H9 (cell line): Measurements from ENCODE around the gene GYS1. TPM values are rescaled to one million over a fixed set of nuclear protein-coding genes. Genes with fewer than 3 reads are reported as not detected.

Experiments used
- DNase-seq: peaks from one replicate; pipeline ENCODE4 v3.0.0-alpha.2; 2017
- H2AFZ ChIP-seq: one replicate; pipeline ENCODE4 v1.6.1; 2013; ENCODE audit warnings: mild to moderate bottlenecking, low read length, control low read depth, moderate library complexity
- H2AK5ac ChIP-seq: 2 replicates; pipeline ENCODE4 v1.6.1; 2013; ENCODE audit warnings: low read length, control low read depth, mixed read lengths; ENCODE audit not compliant: insufficient read length
- H2BK120ac ChIP-seq: one replicate; pipeline ENCODE4 v1.6.1; 2013; ENCODE audit warnings: low read depth, mild to moderate bottlenecking, low read length, control low read depth, inconsistent platforms; ENCODE audit not compliant: poor library complexity, severe bottlenecking
- H2BK12ac ChIP-seq: 2 replicates; pipeline ENCODE4 v1.6.1; 2013; ENCODE audit warnings: low read length, control low read depth, mixed read lengths, low read depth; ENCODE audit not compliant: insufficient read length
- H2BK15ac ChIP-seq: 2 replicates; pipeline ENCODE4 v1.6.1; 2013; ENCODE audit warnings: low read depth, low read length, control low read depth
- H2BK20ac ChIP-seq: one replicate; pipeline ENCODE4 v1.6.1; 2013; ENCODE audit warnings: low read depth, mild to moderate bottlenecking, low read length, control low read depth, inconsistent platforms; ENCODE audit not compliant: poor library complexity, severe bottlenecking
- H2BK5ac ChIP-seq: 2 replicates; pipeline ENCODE4 v1.6.1; 2013; ENCODE audit warnings: low read length, control low read depth, mixed read lengths; ENCODE audit not compliant: insufficient read length
- H3K14ac ChIP-seq: 2 replicates; pipeline ENCODE4 v1.6.1; 2013; ENCODE audit warnings: low read length, control low read depth; ENCODE audit not compliant: insufficient read depth
- H3K18ac ChIP-seq: 2 replicates; pipeline ENCODE4 v1.6.1; 2013; ENCODE audit warnings: low read depth, mild to moderate bottlenecking, mixed read lengths, low read length, control low read depth; ENCODE audit not compliant: insufficient read length
- H3K23ac ChIP-seq: 2 replicates; pipeline ENCODE4 v1.6.1; 2013; ENCODE audit warnings: low read length, control low read depth, mixed read lengths, low read depth; ENCODE audit not compliant: insufficient read length
- H3K23me2 ChIP-seq: 2 replicates; pipeline ENCODE4 v1.6.1; 2013; ENCODE audit warnings: low read depth, mild to moderate bottlenecking, mixed read lengths, low read length, control low read depth; ENCODE audit not compliant: insufficient read length, poor library complexity, severe bottlenecking
- H3K27ac ChIP-seq: 2 replicates; pipeline ENCODE4 v1.5.1; 2013; ENCODE audit warnings: low read length, control low read depth, mixed read lengths, low read depth; ENCODE audit not compliant: insufficient read length
- H3K27me3 ChIP-seq: 2 replicates; pipeline ENCODE4 v1.6.1; 2013; ENCODE audit warnings: low read length, control low read depth, inconsistent platforms; ENCODE audit not compliant: insufficient read depth
- H3K4ac ChIP-seq: 2 replicates; pipeline ENCODE4 v1.6.1; 2013; ENCODE audit warnings: low read depth, mild to moderate bottlenecking, control low read depth, inconsistent platforms, low read length, moderate library complexity
- H3K4me1 ChIP-seq: 2 replicates; pipeline ENCODE4 v1.6.1; 2013; ENCODE audit warnings: low read length, control low read depth, inconsistent platforms; ENCODE audit not compliant: insufficient read depth
- H3K4me2 ChIP-seq: 2 replicates; pipeline ENCODE4 v1.6.1; 2013; ENCODE audit warnings: low read length, control low read depth, mixed read lengths; ENCODE audit not compliant: insufficient read length, insufficient read depth
- H3K56ac ChIP-seq: 2 replicates; pipeline ENCODE4 v1.6.1; 2013; ENCODE audit warnings: low read depth, mild to moderate bottlenecking, mixed read lengths, low read length, control low read depth; ENCODE audit not compliant: insufficient read length
- H3K79me1 ChIP-seq: 2 replicates; pipeline ENCODE4 v1.6.1; 2013; ENCODE audit warnings: low read depth, mild to moderate bottlenecking, moderate library complexity, low read length, control low read depth, inconsistent platforms; ENCODE audit not compliant: insufficient read depth, poor library complexity, severe bottlenecking
- H3K79me2 ChIP-seq: 2 replicates; pipeline ENCODE4 v1.6.1; 2013; ENCODE audit warnings: low read length, control low read depth, inconsistent platforms; ENCODE audit not compliant: insufficient read depth
- H3K9ac ChIP-seq: 2 replicates; pipeline ENCODE4 v1.6.1; 2013; ENCODE audit warnings: low read length, control low read depth, mixed read lengths; ENCODE audit not compliant: insufficient read length; ENCODE audit errors: extremely low read depth
- H3K9me3 ChIP-seq: one replicate; pipeline ENCODE4 v1.6.1; 2013; ENCODE audit warnings: low read depth, low read length, inconsistent platforms; ENCODE audit not compliant: control insufficient read depth
- H3T11ph ChIP-seq: one replicate; pipeline ENCODE4 v1.6.1; 2013; ENCODE audit warnings: mild to moderate bottlenecking, low read length, control low read depth, inconsistent platforms
- H4K20me1 ChIP-seq: one replicate; pipeline ENCODE4 v1.6.1; 2013; ENCODE audit not compliant: control insufficient read depth, insufficient read length, insufficient read depth
- H4K5ac ChIP-seq: 2 replicates; pipeline ENCODE4 v1.6.1; 2013; ENCODE audit warnings: low read depth, mild to moderate bottlenecking, mixed read lengths, low read length, control low read depth; ENCODE audit not compliant: insufficient read length
- H4K8ac ChIP-seq: replicated peaks from 2 replicates; pipeline ENCODE4 v1.6.1; 2013; ENCODE audit warnings: low read length, control low read depth, mixed read lengths, low read depth; ENCODE audit not compliant: insufficient read length
- H4K91ac ChIP-seq: 2 replicates; pipeline ENCODE4 v1.6.1; 2013; ENCODE audit warnings: low read depth, mild to moderate bottlenecking, moderate library complexity, mixed read lengths, low read length, control low read depth; ENCODE audit not compliant: insufficient read length
- H3K27ac Mint-ChIP-seq, 3 experiments: 2 replicates in 2 of 3; 3 replicates in 1 of 3; pipeline ENCODE4 v1.8.0; 2020 to 2021; ENCODE audit warnings: mixed read lengths in 3 of 3, mild to moderate bottlenecking in 1 of 3, moderate library complexity in 1 of 3
- H3K27me3 Mint-ChIP-seq: 2 replicates; pipeline ENCODE4 v1.8.0; 2021; ENCODE audit warnings: low read depth, mild to moderate bottlenecking, moderate library complexity, mixed read lengths
- H3K36me3 Mint-ChIP-seq, 3 experiments: 2 replicates in 2 of 3; 3 replicates in 1 of 3; pipeline ENCODE4 v1.8.0; 2020 to 2021; ENCODE audit warnings: low read depth in 3 of 3, mixed read lengths in 3 of 3; ENCODE audit not compliant: insufficient read depth in 1 of 3
- H3K4me1 Mint-ChIP-seq, 2 experiments: 2 replicates each; pipeline ENCODE4 v1.8.0; 2020; ENCODE audit warnings: mixed read lengths in 2 of 2
- H3K4me3 Mint-ChIP-seq, 2 experiments: 2 replicates in 1 of 2; 3 replicates in 1 of 2; pipeline ENCODE4 v1.8.0; 2020 to 2021; ENCODE audit warnings: mild to moderate bottlenecking in 2 of 2, mixed read lengths in 2 of 2, moderate library complexity in 1 of 2
- H3K9me3 Mint-ChIP-seq, 2 experiments: 2 replicates in 1 of 2; 3 replicates in 1 of 2; pipeline ENCODE4 v1.8.0; 2020; ENCODE audit warnings: mild to moderate bottlenecking in 2 of 2, mixed read lengths in 2 of 2, moderate library complexity in 1 of 2
- WGBS: extraction: QIAGEN DNeasy Blood & Tissue Kit; methylation state at CpG from one replicate; pipeline ENCODE4 v1.1.7; 2013; ENCODE audit warnings: missing lambda C conversion rate, low lambda C conversion rate, mixed read lengths; ENCODE audit not compliant: insufficient read length; ENCODE audit errors: extremely low coverage; 5-methylcytosine and 5-hydroxymethylcytosine counted together
- total RNA-seq: library from RNA; stranded (reverse); gene quantifications from 2 replicates; pipeline ENCODE4 v1.2.1, GENCODE V29; 2021
- TF ChIP-seq, protein P1 (sequence below): fragments of 200-600 bp; sonication (generic); conservative IDR thresholded peaks from 3 replicates; pipeline ENCODE4 v1.8.0; 2021; ENCODE audit warnings: antibody characterized with exemption, mild to moderate bottlenecking

GYS1 gene
- total RNA-seq, 1 experiment from 2014 or later: 44.3 TPM

DNA sequence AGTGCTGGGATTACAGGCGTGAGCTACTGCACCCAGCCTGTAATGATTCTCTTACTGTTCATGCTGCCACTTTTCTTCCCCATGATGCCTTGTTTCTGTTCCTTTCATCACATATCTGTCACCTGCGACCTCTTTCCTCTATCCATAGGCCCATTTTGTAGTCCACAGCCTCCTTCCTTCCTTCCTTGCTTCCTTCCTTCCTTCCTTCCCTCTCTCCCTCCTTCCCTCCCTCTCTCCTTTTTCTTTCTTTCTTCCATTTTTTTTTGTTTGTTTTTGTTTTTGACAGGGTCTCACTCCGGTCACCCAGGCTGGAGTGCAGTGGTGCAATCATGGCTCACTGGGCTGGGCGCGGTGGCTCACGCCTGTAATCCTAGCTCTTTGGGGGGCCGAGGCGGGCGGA is 4.2 kb downstream of the GYS1 start:
- H3K56ac ChIP-seq: no peak overlapping the region
- no peaks in the 10 kb centered on the region for H3K79me1 ChIP-seq
- no peak overlapping the region for H3K18ac ChIP-seq
- H3K79me2 ChIP-seq: no peaks in the 10 kb centered on the region; the same call in 1 of the 2 replicates
- TF ChIP-seq, protein P1, sequence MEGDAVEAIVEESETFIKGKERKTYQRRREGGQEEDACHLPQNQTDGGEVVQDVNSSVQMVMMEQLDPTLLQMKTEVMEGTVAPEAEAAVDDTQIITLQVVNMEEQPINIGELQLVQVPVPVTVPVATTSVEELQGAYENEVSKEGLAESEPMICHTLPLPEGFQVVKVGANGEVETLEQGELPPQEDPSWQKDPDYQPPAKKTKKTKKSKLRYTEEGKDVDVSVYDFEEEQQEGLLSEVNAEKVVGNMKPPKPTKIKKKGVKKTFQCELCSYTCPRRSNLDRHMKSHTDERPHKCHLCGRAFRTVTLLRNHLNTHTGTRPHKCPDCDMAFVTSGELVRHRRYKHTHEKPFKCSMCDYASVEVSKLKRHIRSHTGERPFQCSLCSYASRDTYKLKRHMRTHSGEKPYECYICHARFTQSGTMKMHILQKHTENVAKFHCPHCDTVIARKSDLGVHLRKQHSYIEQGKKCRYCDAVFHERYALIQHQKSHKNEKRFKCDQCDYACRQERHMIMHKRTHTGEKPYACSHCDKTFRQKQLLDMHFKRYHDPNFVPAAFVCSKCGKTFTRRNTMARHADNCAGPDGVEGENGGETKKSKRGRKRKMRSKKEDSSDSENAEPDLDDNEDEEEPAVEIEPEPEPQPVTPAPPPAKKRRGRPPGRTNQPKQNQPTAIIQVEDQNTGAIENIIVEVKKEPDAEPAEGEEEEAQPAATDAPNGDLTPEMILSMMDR: no peak
- H3K27ac ChIP-seq: no peak overlapping the region
- H3K23me2 ChIP-seq: peaks cover 8% of the 10 kb centered on the region
- no peak overlapping the region for H3K23ac ChIP-seq
- no peaks in the 10 kb centered on the region for H3K9me3 ChIP-seq
- Mint-ChIP-seq H3K27ac (peak overlapping the region in 1 of 3 experiments; percentile 13; a peak in 2 of 7 replicates), H3K4me3 (no peak overlapping the region), H3K4me1 (peaks cover 20 to 24% of the 10 kb centered on the region in 2 experiments), H3K36me3 (peaks cover 20 to 55% (median 51%) of the 10 kb centered on the region in 3 experiments), H3K9me3 (no peaks in the 10 kb centered on the region), H3K27me3 (no peaks in the 10 kb centered on the region)
- H2BK120ac ChIP-seq: no peak overlapping the region
- H4K5ac ChIP-seq: no peak overlapping the region
- no peak overlapping the region for H3K9ac ChIP-seq
- H4K8ac ChIP-seq: no peak overlapping the region
- no peak overlapping the region for H4K91ac ChIP-seq
- no CpG with 5 or more reads among the region's 9 CpGs for WGBS
- H2BK12ac ChIP-seq: no peak overlapping the region
- H2BK20ac ChIP-seq: no peak overlapping the region
- H3K4ac ChIP-seq: no peak overlapping the region
- H3T11ph ChIP-seq: no peak overlapping the region
- H3K14ac ChIP-seq: no peak overlapping the region
- H4K20me1 ChIP-seq: no peaks in the 10 kb centered on the region
- H2AK5ac ChIP-seq: no peak overlapping the region
- H2BK15ac ChIP-seq: no peak overlapping the region
- no peak overlapping the region for H3K4me2 ChIP-seq
- no peak overlapping the region for H2BK5ac ChIP-seq
- no peak for DNase-seq
- H2AFZ ChIP-seq: no peak overlapping the region
- H3K27me3 ChIP-seq: no peaks in the 10 kb centered on the region
- no peaks in the 10 kb centered on the region; the same call in 1 of the 2 replicates for H3K4me1 ChIP-seq
